ENCODE results near the gene TAF7.
"Not testable (repeated sequence)": the region's sequence is repeated elsewhere in the genome, so short reads cannot be mapped to it uniquely, and the experiment has no call there.

TAF7 gene

DNA sequence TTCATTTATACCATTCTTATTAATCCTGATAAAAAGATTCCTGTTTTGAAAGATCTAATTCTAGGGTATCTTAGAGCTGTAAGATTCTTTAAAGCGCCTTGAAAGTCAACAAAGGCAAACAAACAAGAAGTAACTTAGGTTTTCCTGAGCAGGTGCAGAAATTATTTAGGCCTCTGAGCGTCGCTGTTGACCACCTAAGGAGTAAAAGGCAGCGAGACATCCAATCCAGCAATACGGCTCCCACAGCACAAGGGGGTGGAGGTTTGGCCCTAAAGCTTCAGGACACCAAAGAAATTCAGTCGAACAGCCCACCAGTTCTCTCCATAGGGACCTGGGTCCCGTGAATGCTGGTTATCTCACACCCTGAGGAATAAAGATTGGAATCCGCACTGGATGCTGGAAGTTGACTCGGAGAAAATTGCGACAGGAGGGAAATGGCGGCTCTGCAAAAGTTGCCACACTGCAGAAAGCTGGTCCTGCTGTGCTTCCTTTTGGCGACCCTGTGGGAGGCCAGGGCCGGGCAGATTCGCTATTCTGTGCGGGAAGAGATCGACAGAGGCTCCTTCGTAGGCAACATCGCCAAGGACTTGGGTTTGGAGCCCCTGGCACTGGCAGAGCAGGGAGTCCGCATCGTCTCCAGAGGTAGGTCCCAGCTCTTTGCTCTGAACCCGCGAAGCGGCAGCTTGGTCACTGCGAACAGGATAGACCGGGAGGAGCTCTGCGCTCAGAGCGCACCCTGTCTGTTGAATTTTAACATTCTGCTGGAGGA, 18.1 kb upstream of the TAF7 start, which contains the start of gene PCDHGA2:
TSS of gene PCDHGA2 (plus strand) at position 223 of the 769 bp plus-strand sequence.
- no peak for DNase-seq

DNA sequence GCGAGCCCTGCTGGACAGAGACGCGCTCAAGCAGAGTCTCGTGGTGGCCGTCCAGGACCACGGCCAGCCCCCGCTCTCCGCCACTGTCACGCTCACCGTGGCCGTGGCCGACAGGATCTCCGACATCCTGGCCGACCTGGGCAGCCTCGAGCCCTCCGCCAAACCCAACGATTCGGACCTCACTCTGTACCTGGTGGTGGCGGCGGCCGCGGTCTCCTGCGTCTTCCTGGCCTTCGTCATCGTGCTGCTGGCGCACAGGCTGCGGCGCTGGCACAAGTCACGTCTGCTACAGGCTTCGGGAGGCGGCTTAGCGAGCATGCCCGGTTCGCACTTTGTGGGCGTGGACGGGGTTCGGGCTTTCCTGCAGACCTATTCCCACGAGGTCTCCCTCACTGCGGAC, 12.0 kb upstream of the TAF7 start:
- DNase-seq = not testable (repeated sequence)

- no peak for DNase-seq
These were observed 9.9 kb upstream of the TAF7 start, which contains the start of gene PCDHGA1 for GRCh38 chr5:141330299-141331080. Gene PCDHGA1 (plus strand): TSS chr5:141330514.

DNA sequence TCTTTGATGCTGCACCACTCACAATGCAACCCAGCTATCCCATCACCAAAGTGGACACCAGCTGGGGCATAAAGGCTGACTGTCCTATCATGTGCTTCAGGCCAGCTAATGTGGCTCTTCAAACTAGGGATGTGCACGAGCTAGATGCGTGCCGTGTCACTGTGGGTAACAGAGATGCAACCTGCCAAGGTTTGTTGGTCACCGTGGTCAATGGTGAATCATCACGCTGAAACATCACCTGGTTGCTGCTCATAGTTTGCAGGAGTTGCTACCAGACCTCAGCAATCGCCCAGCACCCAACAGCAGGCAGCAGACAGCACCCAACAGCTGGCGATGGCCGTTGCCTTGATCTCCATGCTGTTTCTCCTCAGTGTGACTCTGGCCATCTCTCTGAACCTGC, 7.6 kb upstream of the TAF7 start:
- no peak for DNase-seq

DNA sequence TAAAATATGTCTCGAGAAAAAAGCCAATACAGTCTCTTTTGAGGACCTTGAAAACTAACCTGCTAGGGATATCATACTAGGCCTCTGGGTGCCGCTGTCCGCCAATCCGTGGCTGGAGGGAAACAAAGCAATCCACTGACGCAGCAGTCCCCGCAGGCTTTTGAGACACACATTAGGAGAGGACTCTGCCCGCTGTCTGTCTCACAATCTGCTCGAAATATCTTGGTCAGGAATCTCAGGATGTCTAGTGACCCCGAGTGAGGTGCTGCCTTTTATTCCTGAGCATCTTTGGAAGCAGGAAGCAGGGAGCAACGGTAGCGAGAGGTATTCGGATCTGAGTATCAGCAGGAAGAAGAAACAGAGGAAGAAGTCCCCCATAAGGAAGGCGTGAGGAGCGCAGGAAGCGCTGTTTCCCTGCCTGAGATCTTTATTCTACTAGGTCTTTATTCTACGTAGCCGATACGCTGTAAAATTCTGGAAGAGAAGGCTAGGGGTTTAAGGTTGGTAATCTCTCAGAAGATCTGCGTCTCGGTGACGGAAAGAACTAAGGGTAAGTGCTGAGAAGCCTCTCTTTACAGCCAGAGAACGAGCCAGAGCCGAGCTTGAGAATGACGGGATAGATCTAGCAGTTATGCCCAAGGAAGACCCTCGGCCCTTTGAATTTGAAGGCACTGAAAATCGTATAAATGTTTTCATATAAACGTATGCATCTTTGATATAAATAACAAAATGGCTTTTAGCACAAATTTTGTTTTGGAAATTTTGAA, 5.7 kb upstream of the TAF7 start:
- DNase-seq = peak; percentile 52

DNA sequence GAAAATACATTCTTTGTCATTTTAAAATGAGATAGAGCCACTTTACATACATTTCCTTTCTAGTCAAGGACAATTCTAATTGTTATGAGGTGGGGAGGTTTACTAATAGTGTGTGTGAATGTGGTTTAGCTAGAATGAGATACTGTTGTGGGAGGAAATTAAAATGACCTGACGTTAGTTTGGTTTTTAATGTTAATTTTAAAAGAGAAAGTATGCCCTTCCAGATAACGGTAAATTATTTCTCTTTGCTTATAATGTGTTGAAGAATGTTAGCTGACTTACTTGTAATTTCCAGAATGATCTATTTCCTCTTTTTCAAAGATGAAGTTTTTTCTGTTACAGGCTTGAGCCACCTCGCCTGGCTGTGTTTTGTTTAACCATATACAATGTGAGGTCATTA, 1.7 kb upstream of the TAF7 start:
- no peak for DNase-seq

- no peak for DNase-seq
These were observed 885 bp downstream of the TAF7 start for GRCh38 chr5:141319699-141320098.

- no peak for DNase-seq
These were observed 1.4 kb downstream of the TAF7 start for GRCh38 chr5:141319202-141319601.

GRCh38 chr5:141316963-141317362, 3.6 kb downstream of the TAF7 start:
- not testable (repeated sequence) for DNase-seq

DNA sequence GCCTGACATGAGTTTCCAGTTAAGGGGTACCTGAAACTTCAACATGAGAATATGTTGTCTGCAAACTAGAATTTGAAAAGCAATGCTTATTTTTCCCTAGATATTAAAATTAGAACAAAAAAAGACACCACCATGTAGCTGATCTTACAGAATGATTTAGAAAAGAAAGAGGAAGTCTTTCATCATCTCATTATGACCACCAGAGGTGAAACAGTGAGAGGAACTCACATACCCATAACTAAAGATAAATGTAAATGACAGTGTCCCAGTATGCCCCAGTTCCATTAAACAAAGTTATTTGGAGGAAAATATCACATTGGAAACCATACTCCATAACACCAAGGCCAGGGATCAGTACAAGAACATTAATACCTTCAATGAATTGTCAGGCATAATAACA, 6.9 kb downstream of the TAF7 start:
- no peak for DNase-seq

- no peak for DNase-seq
These were observed 14.0 kb downstream of the TAF7 start for GRCh38 chr5:141306630-141307029.

DNA sequence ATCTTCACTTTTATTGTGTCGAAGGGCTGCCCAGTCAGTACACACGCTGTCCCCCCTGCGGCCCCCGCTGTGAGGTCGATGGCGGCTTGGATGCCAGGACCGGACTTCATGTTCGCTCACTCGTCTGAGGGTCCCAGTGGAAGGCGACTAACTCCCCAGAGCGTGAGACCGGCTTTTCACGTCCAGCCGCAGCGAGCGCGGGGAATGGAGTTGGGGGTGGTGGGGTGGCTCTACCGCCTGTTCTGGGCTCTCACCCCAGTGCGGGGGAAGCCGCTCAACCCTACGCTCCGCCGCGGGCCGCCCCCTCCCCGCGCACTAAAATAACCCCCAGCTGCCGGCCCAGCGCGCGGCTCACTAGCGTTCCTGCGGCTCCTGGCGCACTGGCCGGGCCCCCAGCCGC, 16.8 kb downstream of the TAF7 start, which contains the start of gene SLC25A2:
TSS of gene SLC25A2 (minus strand) at position 294 of the 400 bp plus-strand sequence. CDS start at position 110, 184 bp downstream.
- DNase-seq = no peak

DNA sequence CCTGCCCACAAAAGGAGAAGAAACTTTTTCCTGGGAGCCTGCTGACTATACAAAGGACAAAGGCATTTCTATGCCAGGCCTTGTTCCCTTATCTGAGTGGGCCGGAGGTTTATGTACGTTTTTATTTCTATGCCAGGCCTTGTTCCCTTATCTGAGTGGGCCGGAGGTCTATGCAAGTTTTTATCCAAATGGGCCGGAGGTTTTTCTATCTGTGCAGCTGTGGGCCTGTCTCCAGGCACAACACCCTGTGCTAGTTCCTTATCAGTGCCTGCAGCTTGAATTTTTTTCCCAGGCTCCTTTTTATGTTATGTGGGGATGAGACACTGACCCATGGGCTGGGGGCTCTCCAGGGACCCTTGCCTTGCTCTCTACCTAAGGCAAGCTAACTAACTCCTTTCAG, 22.2 kb downstream of the TAF7 start:
- no peak for DNase-seq

DNA sequence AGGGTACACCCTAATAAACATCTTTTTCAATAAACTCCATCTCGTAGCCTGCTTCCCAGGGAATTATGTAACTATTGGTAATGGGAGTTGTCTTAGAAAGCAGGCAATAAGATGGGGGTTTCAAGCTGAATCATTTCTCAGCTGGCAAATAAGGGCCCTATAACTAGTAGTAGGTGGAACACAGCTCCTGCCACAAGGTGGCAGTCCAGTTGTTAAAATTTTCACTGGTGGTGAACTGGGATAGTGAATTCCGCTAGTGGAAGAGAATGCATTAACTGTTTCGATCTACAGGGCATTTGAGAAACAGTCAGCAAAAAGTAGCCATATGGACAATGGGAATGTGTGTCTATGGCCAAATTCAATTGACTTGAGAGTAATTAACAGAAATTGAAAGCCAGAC, 47.7 kb downstream of the TAF7 start:
- no peak for DNase-seq

DNA sequence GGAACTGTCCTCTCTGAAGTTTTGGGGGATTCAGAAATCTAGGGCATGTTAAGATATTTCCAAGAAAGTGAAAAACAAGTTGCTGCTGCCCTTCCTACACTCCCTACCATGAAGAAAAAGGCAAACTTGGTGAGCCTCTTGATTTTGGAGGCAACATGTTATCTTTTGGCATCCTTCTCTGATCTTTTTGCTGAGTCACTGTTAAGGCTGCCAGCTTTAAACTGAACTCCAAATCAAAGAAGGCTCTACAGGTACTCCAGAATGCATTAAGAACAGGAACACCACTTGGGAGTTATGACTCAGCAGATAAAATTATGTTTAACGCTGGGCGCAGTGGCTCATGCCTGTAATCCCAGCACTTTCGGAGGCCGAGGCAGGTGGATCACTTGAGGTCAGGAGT, 51.4 kb downstream of the TAF7 start:
- no peak for DNase-seq
